Gastroesophageal sphincter (tissue), 4 donors: ENCODE results near the gene SYNE4. TPM values are rescaled to one million over a fixed set of nuclear protein-coding genes. Genes with fewer than 3 reads are reported as not detected.

Experiments used
- ATAC-seq: fragments of 150-250 bp; one replicate; pipeline ENCODE4 v1.9.1; 2016; ENCODE audit warnings: mild to moderate bottlenecking, moderate library complexity
- H3K27ac ChIP-seq, 4 donors: fragments of 200-600 bp; sonication (generic) in 3 of 4; 1 replicate in 3 of 4; 2 replicates in 1 of 4; pipeline ENCODE4 v1.5.1; 2016 to 2019
- H3K27me3 ChIP-seq: fragments of 200-600 bp; sonication (generic); one replicate; pipeline ENCODE4 v1.5.1; 2019
- H3K36me3 ChIP-seq, 2 donors: fragments of 200-600 bp; sonication (generic); one replicate each; pipeline ENCODE4 v1.5.1; 2019; ENCODE audit warnings: control low read depth in 1 of 2
- H3K4me1 ChIP-seq, 3 donors: fragments of 200-600 bp; sonication (generic); 1 replicate in 2 of 3; 2 replicates in 1 of 3; pipeline ENCODE4 v1.5.1; 2016 to 2019; ENCODE audit warnings: control low read depth in 2 of 3
- H3K4me3 ChIP-seq, 2 donors: fragments of 200-600 bp; sonication (generic); one replicate each; pipeline ENCODE4 v1.5.1; 2019; ENCODE audit warnings: mild to moderate bottlenecking in 1 of 2, moderate library complexity in 1 of 2
- H3K9me3 ChIP-seq, 3 donors: fragments of 200-600 bp; sonication (generic); one replicate each; pipeline ENCODE4 v1.5.1; 2017 to 2019; ENCODE audit warnings: control low read depth in 2 of 3
- CTCF ChIP-seq, 4 experiments: fragments of 200-600 bp in 2 of 4; fragments of 450-650 bp in 2 of 4; sonication (generic) in 1 of 4; IDR thresholded peaks; one replicate each; pipeline ENCODE4 v1.5.1; 2017 to 2019; ENCODE audit warnings: antibody characterized with exemption in 4 of 4, mild to moderate bottlenecking in 2 of 4, moderate library complexity in 2 of 4
- EP300 ChIP-seq: sonication (generic); formaldehyde crosslinking; IDR thresholded peaks from one replicate; pipeline ENCODE4 v1.6.1; 2017; ENCODE audit warnings: antibody characterized with exemption, mild to moderate bottlenecking
- POLR2A ChIP-seq, 2 donors: fragments of 450-650 bp; IDR thresholded peaks; one replicate each; pipeline ENCODE4 v1.6.1; 2017; ENCODE audit warnings: antibody characterized with exemption in 2 of 2, mild to moderate bottlenecking in 2 of 2, moderate library complexity in 1 of 2
- POLR2AphosphoS5 ChIP-seq: sonication (generic); formaldehyde crosslinking; IDR thresholded peaks from one replicate; pipeline ENCODE4 v1.6.1; 2017; ENCODE audit warnings: antibody characterized with exemption
- WGBS, 2 donors: methylation state at CpG; one replicate each; pipeline ENCODE4 v1.1.5; 2018; ENCODE audit warnings: low coverage in 1 of 2; 5-methylcytosine and 5-hydroxymethylcytosine counted together
- total RNA-seq, 4 donors: library from RNA; depleted of rRNA; stranded (reverse); fragments of >200 nt; gene quantifications; one replicate each; pipeline ENCODE4 v1.1.0, GENCODE V29; 2016

SYNE4 gene
- total RNA-seq, 4 donors from 2014 or later: 0.39 to 0.62 (median 0.47) TPM; not detected in 1

- 40 to 42% methylated on average over 2 to 5 of the region's 5 CpGs for WGBS, 2 donors
- no peak overlapping the region for H3K27ac ChIP-seq
- no peaks in the 10 kb centered on the region for H3K36me3 ChIP-seq
- no peak overlapping the region for H3K4me3 ChIP-seq
- H3K9me3 ChIP-seq: no peaks in the 10 kb centered on the region
- ATAC-seq: no peak
- no peaks in the 10 kb centered on the region for H3K4me1 ChIP-seq
- TF ChIP-seq EP300: no peak
- TF ChIP-seq CTCF (IDR thresholded peaks at IDR 0.05): no peak
- no peak for TF ChIP-seq POLR2AphosphoS5
- TF ChIP-seq POLR2A (IDR thresholded peaks at IDR 0.05): no peak
- peaks cover 95% of the 10 kb centered on the region for H3K27me3 ChIP-seq
Observed at GRCh38 chr19:35978271-35978670, 30.3 kb downstream of the SYNE4 start.

GRCh38 chr19:35977446-35978222 lies 31.0 kb downstream of the SYNE4 start:
- H3K4me1 ChIP-seq: no peaks in the 10 kb centered on the region
- H3K27me3 ChIP-seq: peaks cover 90% of the 10 kb centered on the region
- WGBS, 2 donors: 77 to 81% methylated on average over 4 to 6 of the region's 14 CpGs

GRCh38 chr19:35975608-35976214 lies 32.9 kb downstream of the SYNE4 start:
- Histone ChIP-seq H3K27ac (no peak overlapping the region), H3K4me1 (no peaks in the 10 kb centered on the region), H3K9me3 (no peaks in the 10 kb centered on the region), H3K27me3 (peaks cover 71% of the 10 kb centered on the region), H3K4me3 (no peak overlapping the region), H3K36me3 (no peaks in the 10 kb centered on the region)
- 11 to 36% methylated on average over 2 to 4 of the region's 5 CpGs for WGBS, 2 donors
- ATAC-seq: no peak
- no peak for TF ChIP-seq CTCF (IDR thresholded peaks at IDR 0.05)
- no peak for TF ChIP-seq POLR2A (IDR thresholded peaks at IDR 0.05)
- no peak for TF ChIP-seq POLR2AphosphoS5
- no peak for TF ChIP-seq EP300

More at GRCh38 chr19:35977446-35978222, 31.0 kb downstream of the SYNE4 start:
- Histone ChIP-seq H3K4me3 (no peak overlapping the region), H3K9me3 (no peaks in the 10 kb centered on the region), H3K36me3 (no peaks in the 10 kb centered on the region), H3K27ac (no peak overlapping the region)
- TF ChIP-seq CTCF (IDR thresholded peaks at IDR 0.05): no peak
- TF ChIP-seq POLR2A (IDR thresholded peaks at IDR 0.05): no peak
- TF ChIP-seq EP300: no peak
- TF ChIP-seq POLR2AphosphoS5: no peak
- ATAC-seq: no peak

GRCh38 chr19:35973487-35973886 lies 35.1 kb downstream of the SYNE4 start:
- peaks cover 51% of the 10 kb centered on the region for H3K27me3 ChIP-seq

More at GRCh38 chr19:35973487-35973886, 35.1 kb downstream of the SYNE4 start:
- Histone ChIP-seq H3K9me3 (no peaks in the 10 kb centered on the region), H3K36me3 (no peaks in the 10 kb centered on the region), H3K4me3 (no peak overlapping the region), H3K27ac (no peak overlapping the region), H3K4me1 (no peaks in the 10 kb centered on the region)
- no peak for TF ChIP-seq POLR2AphosphoS5
- TF ChIP-seq POLR2A (IDR thresholded peaks at IDR 0.05): no peak
- TF ChIP-seq CTCF (IDR thresholded peaks at IDR 0.05): no peak
- no peak for TF ChIP-seq EP300
- ATAC-seq: no peak
- WGBS, 2 donors: 40% methylated on average over 1 of the region's 8 CpGs; no CpG with 5 or more reads in 1 of the 2 donors
